H9 (cell line): ENCODE measurements around the gene SUN2. TPM values are rescaled to one million over a fixed set of nuclear protein-coding genes. Genes with fewer than 3 reads are reported as not detected.

Experiments used
- DNase-seq: peaks from one replicate; pipeline ENCODE4 v3.0.0-alpha.2; 2017
- H2AFZ ChIP-seq: one replicate; pipeline ENCODE4 v1.6.1; 2013; ENCODE audit warnings: mild to moderate bottlenecking, low read length, control low read depth, moderate library complexity
- H2AK5ac ChIP-seq: 2 replicates; pipeline ENCODE4 v1.6.1; 2013; ENCODE audit warnings: low read length, control low read depth, mixed read lengths; ENCODE audit not compliant: insufficient read length
- H2BK120ac ChIP-seq: one replicate; pipeline ENCODE4 v1.6.1; 2013; ENCODE audit warnings: low read depth, mild to moderate bottlenecking, low read length, control low read depth, inconsistent platforms; ENCODE audit not compliant: poor library complexity, severe bottlenecking
- H2BK12ac ChIP-seq: 2 replicates; pipeline ENCODE4 v1.6.1; 2013; ENCODE audit warnings: low read length, control low read depth, mixed read lengths, low read depth; ENCODE audit not compliant: insufficient read length
- H2BK15ac ChIP-seq: 2 replicates; pipeline ENCODE4 v1.6.1; 2013; ENCODE audit warnings: low read depth, low read length, control low read depth
- H2BK20ac ChIP-seq: one replicate; pipeline ENCODE4 v1.6.1; 2013; ENCODE audit warnings: low read depth, mild to moderate bottlenecking, low read length, control low read depth, inconsistent platforms; ENCODE audit not compliant: poor library complexity, severe bottlenecking
- H2BK5ac ChIP-seq: 2 replicates; pipeline ENCODE4 v1.6.1; 2013; ENCODE audit warnings: low read length, control low read depth, mixed read lengths; ENCODE audit not compliant: insufficient read length
- H3K14ac ChIP-seq: 2 replicates; pipeline ENCODE4 v1.6.1; 2013; ENCODE audit warnings: low read length, control low read depth; ENCODE audit not compliant: insufficient read depth
- H3K18ac ChIP-seq: 2 replicates; pipeline ENCODE4 v1.6.1; 2013; ENCODE audit warnings: low read depth, mild to moderate bottlenecking, mixed read lengths, low read length, control low read depth; ENCODE audit not compliant: insufficient read length
- H3K23ac ChIP-seq: 2 replicates; pipeline ENCODE4 v1.6.1; 2013; ENCODE audit warnings: low read length, control low read depth, mixed read lengths, low read depth; ENCODE audit not compliant: insufficient read length
- H3K23me2 ChIP-seq: 2 replicates; pipeline ENCODE4 v1.6.1; 2013; ENCODE audit warnings: low read depth, mild to moderate bottlenecking, mixed read lengths, low read length, control low read depth; ENCODE audit not compliant: insufficient read length, poor library complexity, severe bottlenecking
- H3K27ac ChIP-seq: 2 replicates; pipeline ENCODE4 v1.5.1; 2013; ENCODE audit warnings: low read length, control low read depth, mixed read lengths, low read depth; ENCODE audit not compliant: insufficient read length
- H3K27me3 ChIP-seq: 2 replicates; pipeline ENCODE4 v1.6.1; 2013; ENCODE audit warnings: low read length, control low read depth, inconsistent platforms; ENCODE audit not compliant: insufficient read depth
- H3K4ac ChIP-seq: 2 replicates; pipeline ENCODE4 v1.6.1; 2013; ENCODE audit warnings: low read depth, mild to moderate bottlenecking, control low read depth, inconsistent platforms, low read length, moderate library complexity
- H3K4me1 ChIP-seq: 2 replicates; pipeline ENCODE4 v1.6.1; 2013; ENCODE audit warnings: low read length, control low read depth, inconsistent platforms; ENCODE audit not compliant: insufficient read depth
- H3K4me2 ChIP-seq: 2 replicates; pipeline ENCODE4 v1.6.1; 2013; ENCODE audit warnings: low read length, control low read depth, mixed read lengths; ENCODE audit not compliant: insufficient read length, insufficient read depth
- H3K56ac ChIP-seq: 2 replicates; pipeline ENCODE4 v1.6.1; 2013; ENCODE audit warnings: low read depth, mild to moderate bottlenecking, mixed read lengths, low read length, control low read depth; ENCODE audit not compliant: insufficient read length
- H3K79me1 ChIP-seq: 2 replicates; pipeline ENCODE4 v1.6.1; 2013; ENCODE audit warnings: low read depth, mild to moderate bottlenecking, moderate library complexity, low read length, control low read depth, inconsistent platforms; ENCODE audit not compliant: insufficient read depth, poor library complexity, severe bottlenecking
- H3K79me2 ChIP-seq: 2 replicates; pipeline ENCODE4 v1.6.1; 2013; ENCODE audit warnings: low read length, control low read depth, inconsistent platforms; ENCODE audit not compliant: insufficient read depth
- H3K9ac ChIP-seq: 2 replicates; pipeline ENCODE4 v1.6.1; 2013; ENCODE audit warnings: low read length, control low read depth, mixed read lengths; ENCODE audit not compliant: insufficient read length; ENCODE audit errors: extremely low read depth
- H3K9me3 ChIP-seq: one replicate; pipeline ENCODE4 v1.6.1; 2013; ENCODE audit warnings: low read depth, low read length, inconsistent platforms; ENCODE audit not compliant: control insufficient read depth
- H3T11ph ChIP-seq: one replicate; pipeline ENCODE4 v1.6.1; 2013; ENCODE audit warnings: mild to moderate bottlenecking, low read length, control low read depth, inconsistent platforms
- H4K20me1 ChIP-seq: one replicate; pipeline ENCODE4 v1.6.1; 2013; ENCODE audit not compliant: control insufficient read depth, insufficient read length, insufficient read depth
- H4K5ac ChIP-seq: 2 replicates; pipeline ENCODE4 v1.6.1; 2013; ENCODE audit warnings: low read depth, mild to moderate bottlenecking, mixed read lengths, low read length, control low read depth; ENCODE audit not compliant: insufficient read length
- H4K8ac ChIP-seq: replicated peaks from 2 replicates; pipeline ENCODE4 v1.6.1; 2013; ENCODE audit warnings: low read length, control low read depth, mixed read lengths, low read depth; ENCODE audit not compliant: insufficient read length
- H4K91ac ChIP-seq: 2 replicates; pipeline ENCODE4 v1.6.1; 2013; ENCODE audit warnings: low read depth, mild to moderate bottlenecking, moderate library complexity, mixed read lengths, low read length, control low read depth; ENCODE audit not compliant: insufficient read length
- H3K27ac Mint-ChIP-seq, 3 experiments: 2 replicates in 2 of 3; 3 replicates in 1 of 3; pipeline ENCODE4 v1.8.0; 2020 to 2021; ENCODE audit warnings: mixed read lengths in 3 of 3, mild to moderate bottlenecking in 1 of 3, moderate library complexity in 1 of 3
- H3K27me3 Mint-ChIP-seq: 2 replicates; pipeline ENCODE4 v1.8.0; 2021; ENCODE audit warnings: low read depth, mild to moderate bottlenecking, moderate library complexity, mixed read lengths
- H3K36me3 Mint-ChIP-seq, 3 experiments: 2 replicates in 2 of 3; 3 replicates in 1 of 3; pipeline ENCODE4 v1.8.0; 2020 to 2021; ENCODE audit warnings: low read depth in 3 of 3, mixed read lengths in 3 of 3; ENCODE audit not compliant: insufficient read depth in 1 of 3
- H3K4me1 Mint-ChIP-seq, 2 experiments: 2 replicates each; pipeline ENCODE4 v1.8.0; 2020; ENCODE audit warnings: mixed read lengths in 2 of 2
- H3K4me3 Mint-ChIP-seq, 2 experiments: 2 replicates in 1 of 2; 3 replicates in 1 of 2; pipeline ENCODE4 v1.8.0; 2020 to 2021; ENCODE audit warnings: mild to moderate bottlenecking in 2 of 2, mixed read lengths in 2 of 2, moderate library complexity in 1 of 2
- H3K9me3 Mint-ChIP-seq, 2 experiments: 2 replicates in 1 of 2; 3 replicates in 1 of 2; pipeline ENCODE4 v1.8.0; 2020; ENCODE audit warnings: mild to moderate bottlenecking in 2 of 2, mixed read lengths in 2 of 2, moderate library complexity in 1 of 2
- WGBS: extraction: QIAGEN DNeasy Blood & Tissue Kit; methylation state at CpG from one replicate; pipeline ENCODE4 v1.1.7; 2013; ENCODE audit warnings: missing lambda C conversion rate, low lambda C conversion rate, mixed read lengths; ENCODE audit not compliant: insufficient read length; ENCODE audit errors: extremely low coverage; 5-methylcytosine and 5-hydroxymethylcytosine counted together
- total RNA-seq: library from RNA; stranded (reverse); gene quantifications from 2 replicates; pipeline ENCODE4 v1.2.1, GENCODE V29; 2021
- TF ChIP-seq, protein P1 (sequence below): fragments of 200-600 bp; sonication (generic); conservative IDR thresholded peaks from 3 replicates; pipeline ENCODE4 v1.8.0; 2021; ENCODE audit warnings: antibody characterized with exemption, mild to moderate bottlenecking

The SUN2 gene
- total RNA-seq, 1 experiment from 2014 or later = 12.0 TPM

DNA sequence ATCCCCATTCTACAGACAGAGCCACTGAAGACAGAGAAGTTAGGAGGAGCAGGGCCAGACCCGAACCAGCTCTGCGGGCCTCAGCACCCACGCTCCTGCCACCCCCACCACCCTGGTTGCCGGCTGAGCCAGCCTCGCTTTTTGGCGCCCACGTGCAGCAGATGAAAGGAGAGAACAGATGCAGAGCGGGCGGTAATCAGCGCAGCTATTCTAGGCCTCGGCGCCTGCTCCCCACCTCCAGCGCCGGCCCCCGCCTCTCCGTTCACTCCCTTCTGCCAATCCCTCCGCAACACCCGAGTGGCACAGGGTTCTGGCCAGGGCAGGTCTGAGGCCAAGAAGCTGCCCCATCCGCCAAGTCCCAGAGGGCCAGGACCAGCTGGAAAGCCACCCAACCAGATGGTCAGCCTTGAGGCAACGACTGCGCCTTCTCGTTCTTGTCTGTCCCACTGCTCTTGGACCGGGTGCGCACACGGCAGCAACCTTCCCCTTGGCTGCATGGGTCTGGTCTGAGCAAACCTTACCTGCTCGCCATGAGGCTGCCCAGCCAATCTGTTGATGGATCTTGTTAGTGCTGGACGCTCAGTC lies 21.4 kb upstream of the SUN2 start:
- no peaks in the 10 kb centered on the region for H3K23me2 ChIP-seq
- H2BK15ac ChIP-seq = no peak overlapping the region
- no peak overlapping the region for H3K4me3 Mint-ChIP-seq
- H2AK5ac ChIP-seq = no peak overlapping the region
- WGBS = no CpG with 5 or more reads among the region's 27 CpGs
- no peaks in the 10 kb centered on the region for H3K9me3 Mint-ChIP-seq
- no peak overlapping the region for H4K8ac ChIP-seq
- no peak overlapping the region for H2BK20ac ChIP-seq
- H3K79me1 ChIP-seq = no peaks in the 10 kb centered on the region
- no peaks in the 10 kb centered on the region for H3K79me2 ChIP-seq
- H3K4me2 ChIP-seq = no peak overlapping the region
- no peak overlapping the region for H3K18ac ChIP-seq
- H3K27me3 ChIP-seq = no peaks in the 10 kb centered on the region
- no peak overlapping the region for H3K27ac Mint-ChIP-seq
- H3K27me3 Mint-ChIP-seq = peaks cover 2% of the 10 kb centered on the region
- no peak overlapping the region for H3K9ac ChIP-seq
- no peak overlapping the region for H3K4ac ChIP-seq
- H4K5ac ChIP-seq = no peak overlapping the region
- no peak overlapping the region for H3K23ac ChIP-seq
- TF ChIP-seq, protein P1, sequence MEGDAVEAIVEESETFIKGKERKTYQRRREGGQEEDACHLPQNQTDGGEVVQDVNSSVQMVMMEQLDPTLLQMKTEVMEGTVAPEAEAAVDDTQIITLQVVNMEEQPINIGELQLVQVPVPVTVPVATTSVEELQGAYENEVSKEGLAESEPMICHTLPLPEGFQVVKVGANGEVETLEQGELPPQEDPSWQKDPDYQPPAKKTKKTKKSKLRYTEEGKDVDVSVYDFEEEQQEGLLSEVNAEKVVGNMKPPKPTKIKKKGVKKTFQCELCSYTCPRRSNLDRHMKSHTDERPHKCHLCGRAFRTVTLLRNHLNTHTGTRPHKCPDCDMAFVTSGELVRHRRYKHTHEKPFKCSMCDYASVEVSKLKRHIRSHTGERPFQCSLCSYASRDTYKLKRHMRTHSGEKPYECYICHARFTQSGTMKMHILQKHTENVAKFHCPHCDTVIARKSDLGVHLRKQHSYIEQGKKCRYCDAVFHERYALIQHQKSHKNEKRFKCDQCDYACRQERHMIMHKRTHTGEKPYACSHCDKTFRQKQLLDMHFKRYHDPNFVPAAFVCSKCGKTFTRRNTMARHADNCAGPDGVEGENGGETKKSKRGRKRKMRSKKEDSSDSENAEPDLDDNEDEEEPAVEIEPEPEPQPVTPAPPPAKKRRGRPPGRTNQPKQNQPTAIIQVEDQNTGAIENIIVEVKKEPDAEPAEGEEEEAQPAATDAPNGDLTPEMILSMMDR = no peak
- no peak overlapping the region for H3T11ph ChIP-seq
- H2BK12ac ChIP-seq = no peak overlapping the region
- H2BK120ac ChIP-seq = no peak overlapping the region
- 0 out of 7 replicates have a peak, but pooled peaks cover 0 to under 1% (median 0%) of the 10 kb centered on the region in 3 experiments for H3K36me3 Mint-ChIP-seq
- no peak overlapping the region for H2AFZ ChIP-seq
- H3K56ac ChIP-seq = no peak overlapping the region
- no peak overlapping the region for H4K91ac ChIP-seq
- no peaks in the 10 kb centered on the region for H3K9me3 ChIP-seq
- no peaks in the 10 kb centered on the region for H3K4me1 ChIP-seq
- no peak overlapping the region; the same call in 1 of the 2 replicates for H3K14ac ChIP-seq
- no peak for DNase-seq
- H2BK5ac ChIP-seq = no peak overlapping the region
- H4K20me1 ChIP-seq = no peaks in the 10 kb centered on the region
- no peak overlapping the region for H3K27ac ChIP-seq
- peaks cover 5 to 15% of the 10 kb centered on the region in 2 experiments for H3K4me1 Mint-ChIP-seq
